Caki2 (cell line): Measurements from ENCODE around the gene PDE11A. TPM values are rescaled to one million over a fixed set of nuclear protein-coding genes. Genes with fewer than 3 reads are reported as not detected.

Experiments used
- DNase-seq: peaks from one replicate; pipeline ENCODE4 v3.0.0-alpha.2; 2015; ENCODE audit warnings: low read depth
- in situ Hi-C: cut with HindIII; loops from 2 replicates; pipeline ENCODE4 v1.10.0; 2016; ENCODE audit warnings: low sequenced_read_pairs, low pct_unique_long_range_greater_than_20kb, mixed read lengths
- total RNA-seq: library from RNA; depleted of rRNA; stranded (reverse); fragments of >200 nt; shearing (Covaris generic); gene quantifications from 2 replicates; pipeline ENCODE4 v1.2.3, GENCODE V29; 2014; ENCODE audit warnings: low replicate concordance

PDE11A gene
- total RNA-seq, 1 experiment from 2014 or later, result 0.57 TPM

GRCh38 chr2:177759443-177759842, 313.1 kb downstream of the PDE11A start:
- DNase-seq, result no peak
- in situ Hi-C loops, result no loop called here

GRCh38 chr2:177758591-177759371, 313.8 kb downstream of the PDE11A start:
- in situ Hi-C loops, result no loop called here
- peak; percentile 57 for DNase-seq

GRCh38 chr2:177756336-177756735, 316.2 kb downstream of the PDE11A start:
- in situ Hi-C loops, result no loop called here
- no peak for DNase-seq

GRCh38 chr2:177754492-177754873, 318.1 kb downstream of the PDE11A start:
- in situ Hi-C loops, result no loop called here

GRCh38 chr2:177753682-177754491, 318.7 kb downstream of the PDE11A start:
- peak; percentile 83 for DNase-seq
- in situ Hi-C loops, result no loop called here

More at GRCh38 chr2:177754492-177754873, 318.1 kb downstream of the PDE11A start:
- DNase-seq, result no peak

- in situ Hi-C loops, result no loop called here
- DNase-seq, result no peak
These were observed 324.2 kb downstream of the PDE11A start for GRCh38 chr2:177748360-177748759.

GRCh38 chr2:177747384-177747783, 325.2 kb downstream of the PDE11A start:
- in situ Hi-C loops, result no loop called here
- no peak for DNase-seq

GRCh38 chr2:177746358-177746757, 326.2 kb downstream of the PDE11A start:
- no peak for DNase-seq
- in situ Hi-C loops, result no loop called here

GRCh38 chr2:177745531-177745930, 327.0 kb downstream of the PDE11A start:
- DNase-seq, result no peak
- in situ Hi-C loops, result no loop called here

GRCh38 chr2:177742851-177743250, 329.7 kb downstream of the PDE11A start:
- DNase-seq, result no peak
- in situ Hi-C loops, result no loop called here

- in situ Hi-C loops, result no loop called here
- no peak for DNase-seq
These were observed 330.7 kb downstream of the PDE11A start for GRCh38 chr2:177741866-177742265.

GRCh38 chr2:177740700-177741099, 331.9 kb downstream of the PDE11A start:
- DNase-seq, result no peak
- in situ Hi-C loops, result no loop called here

- no peak for DNase-seq
- in situ Hi-C loops, result no loop called here
These were observed 333.9 kb downstream of the PDE11A start for GRCh38 chr2:177738461-177739235.

- DNase-seq, result no peak
- in situ Hi-C loops, result no loop called here
These were observed 337.2 kb downstream of the PDE11A start for GRCh38 chr2:177735318-177735803.

- no peak for DNase-seq
- in situ Hi-C loops, result no loop called here
These were observed 339.2 kb downstream of the PDE11A start for GRCh38 chr2:177733322-177733855.

GRCh38 chr2:177731384-177731783, 341.2 kb downstream of the PDE11A start:
- DNase-seq, result no peak
- in situ Hi-C loops, result no loop called here

- in situ Hi-C loops, result no loop called here
- no peak for DNase-seq
These were observed 341.8 kb downstream of the PDE11A start for GRCh38 chr2:177730792-177731191.

GRCh38 chr2:177730363-177730762, 342.2 kb downstream of the PDE11A start:
- DNase-seq, result no peak
- in situ Hi-C loops, result no loop called here
